Mononuclear cell (primary cell): ENCODE results near the gene FRK. TPM values are rescaled to one million over a fixed set of nuclear protein-coding genes. Genes with fewer than 3 reads are reported as not detected.
"Not testable (repeated sequence)": the region's sequence is repeated elsewhere in the genome, so short reads cannot be mapped to it uniquely, and the experiment has no call there.

Source experiments
- H3K27me3 ChIP-seq: 2 replicates; pipeline ENCODE4 v1.6.0; 2011; ENCODE audit warnings: low read length, control low read depth; ENCODE audit not compliant: insufficient read depth
- H3K4me1 ChIP-seq: 2 replicates; pipeline ENCODE4 v1.5.1; 2011; ENCODE audit warnings: mild to moderate bottlenecking, low read length, control low read depth; ENCODE audit not compliant: insufficient read depth
- H3K4me3 ChIP-seq: 2 replicates; pipeline ENCODE4 v1.5.1; 2011; ENCODE audit warnings: mild to moderate bottlenecking, low read length, moderate library complexity
- H3K9me3 ChIP-seq: 2 replicates; pipeline ENCODE4 v1.5.1; 2011; ENCODE audit warnings: low read depth, mild to moderate bottlenecking, control low read depth, low read length
- total RNA-seq: library from RNA; depleted of rRNA; stranded (reverse); fragments of >200 nt; gene quantifications from one replicate; pipeline ENCODE4 v1.2.3, GENCODE V29; 2012

FRK gene, protein sequence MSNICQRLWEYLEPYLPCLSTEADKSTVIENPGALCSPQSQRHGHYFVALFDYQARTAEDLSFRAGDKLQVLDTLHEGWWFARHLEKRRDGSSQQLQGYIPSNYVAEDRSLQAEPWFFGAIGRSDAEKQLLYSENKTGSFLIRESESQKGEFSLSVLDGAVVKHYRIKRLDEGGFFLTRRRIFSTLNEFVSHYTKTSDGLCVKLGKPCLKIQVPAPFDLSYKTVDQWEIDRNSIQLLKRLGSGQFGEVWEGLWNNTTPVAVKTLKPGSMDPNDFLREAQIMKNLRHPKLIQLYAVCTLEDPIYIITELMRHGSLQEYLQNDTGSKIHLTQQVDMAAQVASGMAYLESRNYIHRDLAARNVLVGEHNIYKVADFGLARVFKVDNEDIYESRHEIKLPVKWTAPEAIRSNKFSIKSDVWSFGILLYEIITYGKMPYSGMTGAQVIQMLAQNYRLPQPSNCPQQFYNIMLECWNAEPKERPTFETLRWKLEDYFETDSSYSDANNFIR
- total RNA-seq: not detected

DNA sequence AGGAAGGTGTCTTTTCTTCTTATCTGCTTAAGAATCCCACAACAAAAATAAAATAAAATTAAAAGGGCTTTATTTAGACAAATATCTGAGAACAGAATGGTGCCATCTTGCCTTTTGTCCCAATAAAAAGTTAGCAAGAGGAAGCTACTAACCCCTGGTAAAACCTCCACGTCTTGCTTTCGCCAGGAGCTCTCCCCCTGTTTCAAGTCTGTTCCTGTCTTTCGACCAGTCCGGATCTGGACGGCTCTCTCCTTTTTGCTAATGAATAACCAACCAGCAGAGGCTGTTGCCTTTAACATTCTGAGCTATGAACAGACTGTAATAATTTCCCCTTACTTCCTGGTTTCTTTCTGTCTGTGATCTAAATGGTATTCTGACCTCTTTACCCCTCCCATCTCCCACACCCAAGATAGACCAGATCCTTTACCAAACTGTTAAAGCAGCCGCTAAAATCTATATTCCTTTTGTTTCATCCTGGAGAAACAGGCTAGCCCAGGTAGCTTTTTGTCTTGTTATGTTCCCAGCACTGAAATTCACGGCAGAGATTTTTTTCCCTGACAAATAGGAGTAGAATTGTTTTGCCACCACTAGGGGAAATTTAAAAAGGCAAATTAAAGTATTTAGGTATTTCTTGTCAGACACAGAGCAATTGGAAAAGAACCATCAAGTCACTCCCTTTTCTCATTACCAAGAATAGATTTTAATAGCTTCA, at the start of gene FRK:
Gene FRK, minus strand, starts transcription at position 320 of the 712 bp plus-strand sequence. CDS start 580 bp downstream, outside the sequence.
- Histone ChIP-seq H3K27me3 (no peaks in the 10 kb centered on the region), H3K4me3 (no peak within 1 kb of the TSS), H3K9me3 (no peaks in the 10 kb centered on the region), H3K4me1 (no peaks in the 10 kb centered on the region)

DNA sequence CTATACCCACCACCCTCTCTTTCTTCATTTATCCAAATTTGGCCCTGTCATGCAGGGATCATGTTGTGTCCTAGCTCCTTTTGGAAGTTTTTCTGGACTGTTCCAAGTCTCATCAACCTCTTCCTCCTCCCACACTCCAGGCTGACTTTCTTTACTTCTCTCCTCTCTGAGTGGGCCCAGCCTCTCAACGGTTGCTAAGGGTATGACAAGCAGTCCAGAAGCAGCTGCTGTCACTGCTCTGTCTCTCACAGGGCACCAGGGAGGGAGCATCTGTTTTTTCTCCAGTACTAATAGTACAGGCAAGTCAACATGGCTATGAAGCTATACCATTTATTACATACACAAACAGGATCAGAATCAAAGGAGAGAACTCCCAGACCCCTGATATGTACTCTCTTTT, 48.1 kb upstream of the FRK start:
- Histone ChIP-seq H3K9me3 (no peaks in the 10 kb centered on the region), H3K4me1 (peaks cover 4% of the 10 kb centered on the region), H3K4me3 (no peak overlapping the region), H3K27me3 (no peaks in the 10 kb centered on the region)

DNA sequence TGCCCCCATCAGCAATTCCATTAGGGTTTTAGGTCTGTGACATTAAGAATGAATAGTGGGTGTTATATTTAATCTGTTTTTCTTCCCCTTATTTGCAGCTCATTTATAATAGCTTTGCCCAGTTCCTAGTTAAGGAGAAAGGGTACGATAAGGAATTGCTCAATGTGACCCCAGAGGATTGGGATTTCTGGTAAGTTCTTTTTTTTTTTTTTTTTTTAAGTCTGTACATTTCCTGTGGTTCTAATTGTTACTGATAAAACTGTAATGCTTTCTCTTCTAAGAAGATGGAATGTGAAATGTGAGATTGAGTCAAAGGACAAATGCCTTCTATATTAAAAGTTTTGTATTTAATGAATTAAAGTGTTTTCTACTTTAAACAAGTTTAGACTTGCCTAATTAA, 45.5 kb upstream of the FRK start:
- peaks cover 25% of the 10 kb centered on the region for H3K4me1 ChIP-seq
- H3K9me3 ChIP-seq: no peaks in the 10 kb centered on the region
- H3K27me3 ChIP-seq: no peaks in the 10 kb centered on the region
- H3K4me3 ChIP-seq: no peak overlapping the region

DNA sequence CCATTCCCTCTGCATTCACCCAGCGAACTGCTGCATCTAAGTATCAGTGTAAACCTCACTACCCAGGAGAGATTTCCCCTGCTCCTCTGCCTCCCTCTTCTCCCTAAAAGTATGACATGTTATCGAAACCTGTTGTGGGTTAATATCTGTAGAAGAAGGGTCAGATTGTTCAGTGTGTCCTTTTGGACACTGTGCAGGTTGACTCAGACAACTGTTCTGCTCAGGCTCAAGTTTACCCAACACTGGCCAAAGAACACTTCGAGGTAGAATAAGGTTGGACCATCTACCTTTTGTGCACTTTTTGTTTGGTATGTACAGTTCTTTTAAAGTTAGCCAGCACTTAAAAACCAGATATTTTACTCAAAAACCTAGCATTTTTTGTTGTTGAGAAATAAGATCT, 44.6 kb upstream of the FRK start:
- Histone ChIP-seq H3K4me1 (peaks cover 28% of the 10 kb centered on the region), H3K4me3 (no peak overlapping the region), H3K9me3 (no peaks in the 10 kb centered on the region), H3K27me3 (no peaks in the 10 kb centered on the region)

DNA sequence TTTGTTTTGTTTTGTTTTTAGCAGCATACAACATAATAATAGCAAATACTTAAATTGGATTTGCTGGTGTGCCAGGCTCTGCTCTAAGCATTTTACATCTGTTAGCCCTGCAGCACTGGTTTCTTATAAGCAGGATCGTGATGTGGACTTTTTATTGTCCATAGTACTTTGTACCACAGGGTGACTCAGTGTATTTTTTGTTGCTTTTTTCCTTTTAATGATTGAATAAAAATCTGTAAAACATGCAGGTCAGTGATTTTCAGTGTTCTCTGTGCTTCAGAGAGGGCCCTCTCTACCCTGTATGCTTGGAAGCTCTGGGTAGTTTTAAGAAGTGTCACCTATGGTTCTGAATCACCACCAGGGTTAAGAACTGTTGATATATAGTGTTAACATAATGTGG, 43.9 kb upstream of the FRK start:
- peaks cover 30% of the 10 kb centered on the region for H3K4me1 ChIP-seq
- no peaks in the 10 kb centered on the region for H3K27me3 ChIP-seq
- no peak overlapping the region for H3K4me3 ChIP-seq
- H3K9me3 ChIP-seq: no peaks in the 10 kb centered on the region

DNA sequence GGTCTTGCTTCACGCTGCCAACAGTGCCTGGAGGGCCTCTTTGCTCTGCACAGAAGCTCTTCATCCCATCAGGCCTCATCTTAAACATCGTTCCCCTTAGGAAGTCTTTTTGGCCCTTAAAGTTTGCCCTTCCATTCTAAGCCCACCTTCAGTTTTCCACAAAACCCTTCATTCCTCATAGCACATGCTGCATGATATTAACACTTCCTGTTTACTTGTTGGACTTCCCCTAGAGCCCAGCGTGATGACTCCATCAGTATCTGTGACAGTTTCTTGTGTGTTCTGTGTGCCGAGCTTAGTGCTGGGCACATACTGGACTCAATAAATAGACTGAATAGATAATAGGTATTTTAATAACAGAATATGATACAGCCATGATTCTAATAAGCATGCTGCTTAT, 42.2 kb upstream of the FRK start:
- no peaks in the 10 kb centered on the region for H3K27me3 ChIP-seq
- H3K4me1 ChIP-seq: peaks cover 30% of the 10 kb centered on the region
- no peak overlapping the region for H3K4me3 ChIP-seq
- H3K9me3 ChIP-seq: no peaks in the 10 kb centered on the region

DNA sequence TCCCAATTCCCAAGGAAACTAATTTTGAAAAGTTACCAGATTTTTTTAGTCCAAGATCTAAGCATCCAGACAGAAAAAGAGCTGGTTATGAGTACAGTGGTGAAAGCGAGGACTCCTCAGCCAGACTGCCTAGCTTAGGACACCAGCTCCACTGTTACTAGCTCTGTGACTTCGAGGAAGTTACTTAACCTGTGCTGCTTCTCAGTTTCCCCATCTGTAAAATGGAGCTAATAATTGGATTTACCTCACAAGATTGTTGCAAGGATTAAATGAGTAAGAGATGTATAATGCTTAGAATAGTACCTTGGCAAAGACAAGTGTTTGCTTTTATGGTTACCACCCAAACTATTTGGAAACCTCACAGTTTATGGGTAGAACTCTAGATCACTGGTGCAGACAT, 41.1 kb upstream of the FRK start:
- Histone ChIP-seq H3K9me3 (no peaks in the 10 kb centered on the region), H3K27me3 (no peaks in the 10 kb centered on the region), H3K4me1 (peaks cover 30% of the 10 kb centered on the region), H3K4me3 (peak overlapping the region; percentile 65)

DNA sequence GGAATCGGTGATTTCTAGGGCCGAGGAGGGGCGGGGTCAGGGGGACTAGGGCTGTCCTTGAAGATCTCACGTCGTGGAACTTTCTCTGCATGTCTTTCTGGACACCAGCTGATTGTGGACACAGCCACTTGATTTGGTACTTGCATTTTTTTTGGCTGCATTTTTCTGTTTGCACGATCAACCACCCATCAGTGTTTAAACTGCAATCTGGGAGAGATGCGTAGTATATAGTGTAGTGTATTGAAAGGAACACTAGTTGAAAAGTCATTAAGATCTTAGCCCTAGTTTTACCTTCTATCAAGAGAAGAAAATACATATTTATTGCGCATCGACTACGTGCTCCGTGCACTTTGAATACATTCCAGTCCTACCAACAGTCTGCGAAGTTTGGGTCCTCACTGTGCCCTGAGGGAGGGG, 40.6 kb upstream of the FRK start:
- H3K4me3 ChIP-seq: peak overlapping the region; percentile 65
- H3K4me1 ChIP-seq: peaks cover 30% of the 10 kb centered on the region
- H3K9me3 ChIP-seq: no peaks in the 10 kb centered on the region
- H3K27me3 ChIP-seq: no peaks in the 10 kb centered on the region

DNA sequence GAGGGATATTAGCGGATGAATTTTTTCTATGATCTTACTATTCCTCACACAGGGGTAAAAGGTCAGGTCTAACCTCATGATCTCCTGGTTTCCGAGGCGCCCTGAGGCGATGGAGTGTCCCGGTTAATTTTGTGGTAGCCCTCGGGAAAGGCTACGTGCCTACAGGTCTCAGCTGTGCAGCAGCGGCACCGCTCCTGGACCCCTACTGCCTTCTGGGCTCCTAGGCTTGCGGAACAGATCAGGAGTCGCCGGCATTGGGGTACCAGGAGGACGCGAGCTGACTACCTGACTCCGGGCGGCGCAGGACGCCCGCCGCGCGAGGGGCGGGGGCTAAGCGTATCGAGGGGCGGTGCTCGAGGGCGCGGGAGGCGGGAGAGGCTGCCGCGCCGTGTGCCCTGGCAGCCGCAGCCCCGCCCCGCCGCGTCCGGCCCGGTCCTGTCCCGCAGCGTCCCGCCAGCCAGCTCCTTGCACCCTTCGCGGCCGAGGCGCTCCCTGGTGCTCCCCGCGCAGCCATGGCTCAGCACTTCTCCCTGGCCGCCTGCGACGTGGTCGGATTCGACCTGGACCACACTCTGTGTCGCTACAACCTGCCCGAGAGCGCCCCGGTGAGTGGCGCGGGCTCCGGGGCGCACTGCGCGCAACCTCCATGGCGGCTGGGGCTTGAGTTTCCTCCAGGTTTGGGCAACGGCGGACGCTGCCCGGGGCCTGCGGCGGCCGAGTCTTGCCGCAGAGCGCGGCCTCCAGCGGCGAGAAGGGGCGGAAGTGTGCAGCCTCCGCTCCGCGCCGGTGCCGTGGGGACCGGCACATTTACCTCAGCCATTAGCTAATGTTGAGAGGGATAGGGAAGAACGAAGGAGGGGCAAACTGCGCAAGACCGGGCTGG, 40.0 kb upstream of the FRK start, which contains the start of gene NT5DC1:
Gene NT5DC1, plus strand, starts transcription at position 435 of the 883 bp plus-strand sequence. Its CDS starts 78 bp downstream, at position 513.
- peaks cover 30% of the 10 kb centered on the region for H3K4me1 ChIP-seq
- no peaks in the 10 kb centered on the region for H3K9me3 ChIP-seq
- H3K4me3 ChIP-seq: peak within 1 kb of the TSS; percentile 65
- H3K27me3 ChIP-seq: no peaks in the 10 kb centered on the region

DNA sequence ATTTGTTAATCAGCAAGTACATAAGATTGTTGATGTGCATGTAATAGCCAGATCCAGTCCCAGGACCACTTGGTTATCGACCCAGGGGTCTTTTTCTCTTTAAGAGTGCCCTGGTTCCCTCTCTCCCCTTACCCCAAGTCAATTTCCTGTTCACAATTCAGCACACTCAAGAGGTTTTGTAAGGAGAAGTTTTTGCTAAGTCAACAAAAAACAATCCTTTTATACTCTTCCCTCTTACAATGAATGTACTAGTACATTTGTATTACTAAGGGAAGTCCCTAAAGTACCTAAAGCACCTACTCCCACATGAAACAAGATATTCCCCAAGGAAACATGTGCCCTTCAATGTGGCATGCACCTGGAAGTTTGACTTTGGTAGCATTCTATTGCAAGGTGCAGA, 38.3 kb upstream of the FRK start:
- H3K4me3 ChIP-seq: no peak overlapping the region
- no peaks in the 10 kb centered on the region for H3K27me3 ChIP-seq
- H3K9me3 ChIP-seq: no peaks in the 10 kb centered on the region
- H3K4me1 ChIP-seq: peaks cover 26% of the 10 kb centered on the region

DNA sequence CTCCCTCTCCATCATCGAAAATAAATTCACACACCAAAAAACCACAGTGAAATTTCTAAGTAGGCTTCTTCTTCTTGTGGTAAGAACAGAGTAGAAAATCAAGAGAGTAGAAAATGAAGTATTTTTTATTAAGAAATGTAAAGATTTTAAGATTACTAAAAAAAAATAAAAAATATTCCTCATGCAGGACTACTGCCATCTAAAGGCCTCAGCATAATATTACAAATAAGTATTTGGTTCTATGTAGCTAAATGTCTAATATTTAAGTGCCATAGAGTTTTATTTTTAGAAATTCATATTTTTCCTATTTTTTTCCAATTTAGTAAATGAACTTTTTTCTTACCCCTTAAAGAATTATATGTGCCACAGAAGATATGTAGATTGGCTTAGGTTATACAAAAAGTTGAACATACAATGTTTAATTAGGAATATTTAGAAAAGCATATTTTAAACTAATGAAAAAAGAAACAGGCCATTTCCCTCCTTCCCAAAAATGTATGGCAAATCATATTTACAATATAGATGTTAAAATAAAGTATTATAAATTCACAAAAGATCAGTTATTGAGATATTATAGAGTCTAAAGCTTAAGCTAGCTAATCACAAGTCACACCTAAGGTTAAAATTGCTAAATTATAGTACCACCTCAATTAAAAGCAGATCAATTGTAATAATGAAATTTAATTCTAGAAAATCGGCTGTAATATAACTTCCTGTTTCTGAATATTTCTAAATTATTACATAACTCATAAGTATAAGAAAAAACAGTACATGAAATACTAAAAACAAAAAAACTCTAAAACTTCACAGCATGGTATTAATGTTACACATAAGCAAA, 36.5 kb upstream of the FRK start:
- Histone ChIP-seq H3K27me3 (no peaks in the 10 kb centered on the region), H3K4me3 (no peak overlapping the region), H3K9me3 (no peaks in the 10 kb centered on the region), H3K4me1 (peaks cover 16% of the 10 kb centered on the region)

DNA sequence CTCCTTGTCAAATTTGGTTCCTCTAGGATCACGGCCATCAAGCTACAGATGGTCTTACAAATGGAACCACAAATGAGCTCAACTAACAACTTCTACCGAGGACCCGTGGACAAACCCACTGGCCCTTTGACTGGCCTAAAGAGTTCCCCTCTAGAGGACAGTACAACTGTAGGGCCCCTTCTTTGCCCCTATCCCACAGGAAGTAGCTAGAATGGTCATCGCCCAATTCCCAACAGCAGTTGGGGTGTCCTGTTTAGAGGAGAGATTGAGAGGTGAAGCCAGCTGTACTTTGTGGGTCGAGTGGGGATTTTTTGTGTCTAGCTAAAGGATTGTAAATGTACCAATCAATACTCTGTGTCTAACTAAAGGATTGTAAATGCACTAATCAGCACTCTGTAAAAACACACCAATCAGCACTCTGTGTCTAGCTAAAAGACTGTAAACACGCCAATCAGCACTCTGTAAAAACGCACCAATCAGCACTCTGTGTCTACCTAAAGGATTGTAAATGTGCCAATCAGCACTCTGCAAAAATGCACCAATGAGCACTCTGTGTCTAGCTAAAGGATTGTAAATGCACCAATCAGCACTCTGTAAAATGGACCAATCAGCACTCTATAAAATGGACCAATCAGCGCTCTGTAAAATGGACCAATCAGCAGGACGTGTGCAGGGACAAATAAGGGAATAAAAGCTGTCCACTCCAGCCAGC, 35.5 kb upstream of the FRK start:
- not testable (repeated sequence) for H3K4me1 ChIP-seq, H3K9me3 ChIP-seq, H3K27me3 ChIP-seq, H3K4me3 ChIP-seq

DNA sequence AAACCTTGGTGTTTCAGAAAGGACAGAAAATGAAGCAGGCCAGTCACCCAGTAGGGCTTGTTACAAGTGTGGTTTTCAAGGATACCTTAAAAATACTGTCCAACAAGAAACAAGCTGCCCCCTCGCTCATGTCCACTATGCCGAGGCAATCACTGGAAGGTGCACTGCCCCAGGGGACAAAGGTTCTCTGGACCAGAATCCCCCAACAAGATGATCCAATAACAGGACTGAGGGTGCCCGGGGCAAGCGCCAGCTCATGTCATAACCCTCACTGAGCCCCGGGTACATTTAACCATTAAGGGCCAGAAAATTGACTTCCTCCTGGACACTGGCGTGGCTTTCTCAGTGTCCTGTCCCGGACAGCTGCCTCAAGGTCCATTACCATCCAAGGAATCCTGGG, 33.4 kb upstream of the FRK start:
- Histone ChIP-seq H3K4me3 (no peak overlapping the region), H3K9me3 (no peaks in the 10 kb centered on the region), H3K27me3 (no peaks in the 10 kb centered on the region), H3K4me1 (no peaks in the 10 kb centered on the region)

DNA sequence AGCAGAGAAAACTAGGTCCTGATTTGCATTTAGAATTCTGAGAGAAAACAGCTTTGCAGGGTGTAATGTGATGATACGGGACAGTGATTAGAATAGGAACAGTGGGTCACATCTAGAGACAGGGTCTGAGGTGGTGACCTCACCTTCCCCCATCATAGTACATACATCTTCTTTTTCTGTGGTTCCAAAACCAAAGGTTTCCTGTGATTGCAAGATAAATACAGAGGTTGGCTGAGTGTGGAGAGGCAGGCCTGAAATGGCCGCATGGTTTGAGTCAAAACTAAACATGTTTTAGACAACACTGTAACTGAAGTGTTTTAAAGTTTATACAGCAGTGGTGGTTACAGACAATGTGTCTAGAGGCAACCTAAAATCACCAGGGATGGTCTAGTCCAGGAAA, 29.6 kb upstream of the FRK start:
- Histone ChIP-seq H3K27me3 (no peaks in the 10 kb centered on the region), H3K4me3 (no peak overlapping the region), H3K4me1 (no peaks in the 10 kb centered on the region), H3K9me3 (no peaks in the 10 kb centered on the region)
